Transverse colon (tissue), 3 donors: ENCODE results near the gene IDH3B.

ENCODE experiments used
- EP300 ChIP-seq: sonication (generic); formaldehyde crosslinking; IDR thresholded peaks from one replicate; pipeline ENCODE4 v1.6.1; 2017; ENCODE audit warnings: antibody characterized with exemption, low read depth
- POLR2AphosphoS5 ChIP-seq, 3 donors: sonication (generic); formaldehyde crosslinking; IDR thresholded peaks; one replicate each; pipeline ENCODE4 v1.6.1; 2016; ENCODE audit warnings: antibody characterized with exemption in 3 of 3

DNA sequence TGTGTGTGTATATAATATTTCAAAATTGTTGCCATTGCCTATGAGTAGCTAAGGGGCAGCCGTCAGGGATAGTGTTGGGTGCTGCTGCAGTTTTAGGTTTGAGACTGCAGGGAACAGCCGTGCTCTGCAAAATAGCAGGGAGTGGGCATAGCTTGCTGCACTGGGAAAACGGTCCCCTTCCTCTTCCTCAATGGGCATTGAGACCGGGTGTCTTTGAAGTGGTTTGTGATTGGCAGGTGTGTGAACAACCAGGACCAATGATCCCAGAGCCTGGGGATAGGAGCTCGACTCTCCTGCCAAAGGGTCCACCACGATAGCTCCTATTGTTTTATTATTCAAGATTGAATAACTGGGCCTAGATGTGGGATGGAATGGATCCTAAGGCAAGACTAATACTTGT lies 23.5 kb upstream of the IDH3B start:
- TF ChIP-seq EP300 (no peak), POLR2AphosphoS5 (IDR thresholded peaks at IDR 0.05) (no peak)
